Neutrophil (primary cell): ENCODE data around the gene C12orf76.
A peak's percentile ranks its signal among the peaks of the same experiment; 100 is the strongest.

Source experiments
- H3K27ac ChIP-seq: fragments of 200-600 bp; sonication (generic); 2 replicates; pipeline ENCODE4 v1.5.1; 2016; ENCODE audit warnings: mild to moderate bottlenecking, moderate library complexity
- H3K27me3 ChIP-seq: fragments of 200-600 bp; sonication (generic); 2 replicates; pipeline ENCODE4 v1.6.0; 2016; ENCODE audit warnings: mild to moderate bottlenecking
- H3K36me3 ChIP-seq: fragments of 200-600 bp; sonication (generic); 2 replicates; pipeline ENCODE4 v1.5.1; 2017
- H3K4me1 ChIP-seq, 2 experiments: fragments of 200-600 bp in 1 of 2; sonication (generic) in 1 of 2; 1 replicate in 1 of 2; 2 replicates in 1 of 2; pipeline versions ENCODE4 v1.5.1 to v1.6.1; 2013 to 2016; ENCODE audit warnings: low read depth in 1 of 2, low read length in 1 of 2, mild to moderate bottlenecking in 1 of 2, moderate library complexity in 1 of 2; ENCODE audit not compliant: control insufficient read depth in 1 of 2, insufficient read depth in 1 of 2
- H3K4me3 ChIP-seq, 2 experiments: fragments of 200-600 bp in 1 of 2; sonication (generic) in 1 of 2; 1 replicate in 1 of 2; 2 replicates in 1 of 2; pipeline ENCODE4 v1.5.1; 2013 to 2016; ENCODE audit warnings: low read depth in 1 of 2, low read length in 1 of 2, mild to moderate bottlenecking in 1 of 2, moderate library complexity in 1 of 2
- H3K9me3 ChIP-seq: fragments of 200-600 bp; sonication (generic); 2 replicates; pipeline ENCODE4 v1.5.1; 2016
- TF ChIP-seq, protein P1 (sequence below): fragments of 200-600 bp; sonication (generic); IDR thresholded peaks from 2 replicates; pipeline ENCODE4 v1.5.1; 2016; ENCODE audit warnings: antibody characterized with exemption

Gene C12orf76

DNA sequence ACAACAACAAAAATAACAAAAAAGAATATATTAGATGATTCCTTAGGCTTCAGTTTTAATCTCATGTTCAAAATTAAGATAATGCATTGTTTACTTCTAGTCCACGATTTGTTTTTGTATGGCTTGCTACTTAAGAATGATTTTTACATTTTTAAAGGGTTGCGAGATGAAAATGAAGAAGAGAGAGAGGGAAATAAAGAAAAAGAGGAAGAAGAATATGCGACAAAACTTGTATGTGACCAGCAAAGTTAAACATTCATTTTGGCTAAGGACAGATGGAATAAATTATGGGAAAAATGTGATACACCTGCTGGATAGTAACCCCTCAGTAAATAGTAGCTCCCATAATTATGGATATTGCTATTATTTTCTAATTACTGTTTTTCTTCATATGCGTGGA, 50.9 kb downstream of the C12orf76 start:
- Histone ChIP-seq H3K36me3 (peaks cover 9% of the 10 kb centered on the region), H3K27ac (peak overlapping the region; percentile 98), H3K4me3 (peak overlapping the region in 1 of 2 experiments; percentile 97), H3K4me1 (peaks cover 68 to 84% of the 10 kb centered on the region in 2 experiments), H3K9me3 (no peaks in the 10 kb centered on the region), H3K27me3 (no peaks in the 10 kb centered on the region)
- TF ChIP-seq, protein P1, sequence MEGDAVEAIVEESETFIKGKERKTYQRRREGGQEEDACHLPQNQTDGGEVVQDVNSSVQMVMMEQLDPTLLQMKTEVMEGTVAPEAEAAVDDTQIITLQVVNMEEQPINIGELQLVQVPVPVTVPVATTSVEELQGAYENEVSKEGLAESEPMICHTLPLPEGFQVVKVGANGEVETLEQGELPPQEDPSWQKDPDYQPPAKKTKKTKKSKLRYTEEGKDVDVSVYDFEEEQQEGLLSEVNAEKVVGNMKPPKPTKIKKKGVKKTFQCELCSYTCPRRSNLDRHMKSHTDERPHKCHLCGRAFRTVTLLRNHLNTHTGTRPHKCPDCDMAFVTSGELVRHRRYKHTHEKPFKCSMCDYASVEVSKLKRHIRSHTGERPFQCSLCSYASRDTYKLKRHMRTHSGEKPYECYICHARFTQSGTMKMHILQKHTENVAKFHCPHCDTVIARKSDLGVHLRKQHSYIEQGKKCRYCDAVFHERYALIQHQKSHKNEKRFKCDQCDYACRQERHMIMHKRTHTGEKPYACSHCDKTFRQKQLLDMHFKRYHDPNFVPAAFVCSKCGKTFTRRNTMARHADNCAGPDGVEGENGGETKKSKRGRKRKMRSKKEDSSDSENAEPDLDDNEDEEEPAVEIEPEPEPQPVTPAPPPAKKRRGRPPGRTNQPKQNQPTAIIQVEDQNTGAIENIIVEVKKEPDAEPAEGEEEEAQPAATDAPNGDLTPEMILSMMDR, result no peak

DNA sequence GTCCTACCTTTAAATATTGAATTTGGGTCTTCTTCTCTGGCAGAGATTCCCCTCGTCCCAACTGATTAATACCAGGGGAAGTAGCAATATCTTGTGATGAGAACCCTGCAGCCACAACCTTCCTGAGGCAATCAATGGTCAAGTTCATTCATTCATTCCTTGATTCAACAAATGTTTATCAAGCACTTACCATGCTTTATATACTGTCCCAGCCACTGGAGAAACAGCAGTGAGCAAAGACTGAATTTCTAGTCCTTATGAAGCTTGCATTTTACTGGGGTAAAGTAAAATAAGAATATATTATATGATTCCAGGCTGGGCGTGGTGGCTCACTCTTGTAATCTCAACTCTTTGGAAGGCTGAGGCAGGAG, 51.9 kb downstream of the C12orf76 start:
- Histone ChIP-seq H3K27me3 (no peaks in the 10 kb centered on the region), H3K4me1 (peaks cover 62 to 77% of the 10 kb centered on the region in 2 experiments), H3K36me3 (peaks cover 11% of the 10 kb centered on the region), H3K9me3 (no peaks in the 10 kb centered on the region), H3K27ac (peak overlapping the region; percentile 100), H3K4me3 (peak overlapping the region; percentile 79 to 97)
- TF ChIP-seq, protein P1, result no peak

DNA sequence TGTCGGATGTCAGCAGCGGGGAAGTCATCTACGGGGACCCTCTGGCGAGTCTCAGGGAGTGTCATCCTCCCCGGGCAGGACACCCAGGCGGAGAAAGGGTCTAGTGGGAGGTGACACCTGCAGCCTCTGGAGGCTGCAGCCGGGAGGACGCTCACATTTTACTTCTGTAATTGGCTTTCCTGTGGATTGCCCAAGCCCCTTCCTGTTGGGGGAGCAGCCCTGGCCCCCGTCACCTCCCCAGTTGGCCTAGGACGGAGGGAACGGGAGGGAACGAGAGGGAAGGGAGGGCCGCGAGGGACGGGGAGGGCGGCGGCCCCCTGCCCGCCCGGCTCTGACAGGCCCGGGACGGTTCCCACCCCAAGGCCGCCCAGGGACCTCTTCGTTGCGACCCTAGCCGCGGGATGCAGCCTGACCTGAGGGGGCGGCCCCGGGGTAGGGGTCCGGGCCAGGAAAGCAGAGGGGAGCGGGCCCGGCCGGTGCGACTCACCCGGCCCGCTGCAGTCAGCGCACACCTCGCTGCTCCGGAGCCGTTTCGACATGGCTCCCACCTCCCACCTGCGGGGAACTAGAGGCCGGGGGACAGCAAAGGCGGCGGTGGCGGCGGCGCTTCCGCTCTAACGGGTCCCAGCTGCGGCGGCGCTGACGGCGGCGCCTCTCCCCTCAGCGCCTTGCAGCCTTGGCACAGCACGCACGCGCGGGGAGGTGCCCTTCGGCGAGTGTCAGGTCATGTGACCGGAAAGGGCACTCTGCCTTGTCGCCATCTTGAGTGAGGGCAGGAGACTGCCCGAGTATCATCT, 52.4 kb downstream of the C12orf76 start, which contains the start of gene GIT2:
TSS of gene GIT2 (minus strand) at position 683 of the 797 bp plus-strand sequence. CDS start at position 539, 144 bp downstream.
- H3K4me1 ChIP-seq, result peaks cover 56 to 71% of the 10 kb centered on the region in 2 experiments
- TF ChIP-seq, protein P1, result peak; percentile 73
- H3K27ac ChIP-seq, result peak within 1 kb of the TSS; percentile 100

DNA sequence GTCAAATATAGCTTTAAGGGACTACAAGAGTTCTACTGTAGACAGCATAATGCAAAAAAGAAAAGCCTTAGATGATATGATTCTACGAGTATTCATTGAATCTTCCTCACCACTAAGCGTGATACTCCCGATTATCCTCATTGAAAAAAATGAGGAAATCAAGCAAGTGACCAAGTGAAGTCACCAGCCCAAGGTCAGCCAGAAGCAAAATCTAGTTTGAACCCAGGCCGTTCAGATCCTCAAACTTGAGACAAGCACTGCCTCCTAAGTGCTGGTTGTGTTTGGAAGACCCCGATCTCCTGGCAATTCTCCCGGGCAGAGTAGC, 53.0 kb downstream of the C12orf76 start:
- peak overlapping the region; percentile 79 to 97 for H3K4me3 ChIP-seq
- H3K27me3 ChIP-seq, result no peaks in the 10 kb centered on the region
- H3K9me3 ChIP-seq, result no peaks in the 10 kb centered on the region
- TF ChIP-seq, protein P1, result no peak
- peaks cover 55 to 65% of the 10 kb centered on the region in 2 experiments for H3K4me1 ChIP-seq
- H3K36me3 ChIP-seq, result peaks cover 22% of the 10 kb centered on the region
- H3K27ac ChIP-seq, result peak overlapping the region; percentile 100

More for the DNA sequence above, 52.4 kb downstream of the C12orf76 start, which contains the start of gene GIT2:
- H3K4me3 ChIP-seq, result peak within 1 kb of the TSS; percentile 79 to 97
- H3K9me3 ChIP-seq, result no peaks in the 10 kb centered on the region
- H3K36me3 ChIP-seq, result peaks cover 17% of the 10 kb centered on the region
- H3K27me3 ChIP-seq, result no peaks in the 10 kb centered on the region

DNA sequence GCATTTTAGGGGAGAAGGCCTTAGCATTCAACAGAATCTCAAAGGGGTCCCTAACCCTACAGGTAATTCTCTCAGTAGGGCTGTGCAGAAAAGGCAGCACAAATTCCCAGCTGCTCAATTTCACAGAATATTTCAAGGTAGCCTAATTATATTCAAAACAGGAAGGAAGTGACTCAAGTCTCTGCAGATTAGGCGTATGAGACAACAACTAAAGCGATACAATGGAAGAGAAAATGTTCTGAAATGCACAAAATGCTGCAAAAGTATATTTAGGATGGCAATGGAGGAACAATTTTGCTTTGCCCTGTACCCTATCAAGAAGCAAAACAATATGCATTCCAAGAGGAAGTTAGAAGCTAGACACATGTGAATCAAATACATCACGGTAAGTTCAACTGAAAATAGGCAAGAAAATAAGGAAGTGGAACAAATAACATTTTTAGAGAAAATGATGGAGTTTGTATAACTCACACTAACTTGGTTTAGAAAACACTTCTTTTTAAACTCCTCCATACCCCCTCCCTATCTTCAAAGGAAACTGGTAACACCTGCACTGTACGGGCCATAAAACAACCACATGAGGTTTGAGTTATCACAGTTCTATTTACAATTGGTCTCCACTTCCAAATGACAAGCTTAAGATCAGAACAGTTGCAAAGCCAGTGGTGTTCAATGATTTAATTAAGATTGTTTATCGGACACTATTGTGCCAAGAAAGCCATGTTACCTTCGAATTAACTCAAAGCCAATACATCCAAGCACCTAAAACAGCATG, 53.7 kb downstream of the C12orf76 start:
- no peaks in the 10 kb centered on the region for H3K9me3 ChIP-seq
- TF ChIP-seq, protein P1, result no peak
- H3K4me3 ChIP-seq, result peak overlapping the region; percentile 79 to 97
- peak overlapping the region; percentile 100 for H3K27ac ChIP-seq
- peaks cover 57 to 60% of the 10 kb centered on the region in 2 experiments for H3K4me1 ChIP-seq
- no peaks in the 10 kb centered on the region for H3K27me3 ChIP-seq
- H3K36me3 ChIP-seq, result peaks cover 30% of the 10 kb centered on the region
